ENCODE measurements around the gene ANKS3. TPM values are rescaled to one million over a fixed set of nuclear protein-coding genes. Genes with fewer than 3 reads are reported as not detected.

Gene ANKS3
- total RNA-seq, 1 experiment from 2014 or later = 25.5 TPM

GRCh38 chr16:4686497-4687210, 47.4 kb downstream of the ANKS3 start:
- peaks cover 0 to 7% of the 10 kb centered on the region in 2 experiments; a peak in 1 of 4 replicates for H3K36me3 ChIP-seq (ENCODE audit: control insufficient read depth in 1 of 2, insufficient read depth in 2 of 2, low read length in 2 of 2)
- H3K4me1 ChIP-seq (ENCODE audit: control insufficient read depth in 1 of 2, insufficient read depth in 2 of 2, low read length in 2 of 2) = no peaks in the 10 kb centered on the region
- ATAC-seq (no peak), DNase-seq (ENCODE audit: low read depth, low spot score) (no peak)
- TF ChIP-seq YY1 (IDR thresholded peaks at IDR 0.05; ENCODE audit: extremely low read depth, insufficient replicate concordance, low read depth, low read length) = no peak
- no peak for TF ChIP-seq ELF1 (IDR thresholded peaks at IDR 0.05; ENCODE audit: borderline replicate concordance, low read depth)
- no peak for TF ChIP-seq MAX (IDR thresholded peaks at IDR 0.05)
- no peak for TF ChIP-seq ZFX (IDR thresholded peaks at IDR 0.05)
- no peak for TF ChIP-seq SRF (IDR thresholded peaks at IDR 0.05; ENCODE audit: low read depth)
- no peak for TF ChIP-seq EZH2phosphoT487 (IDR thresholded peaks at IDR 0.05; ENCODE audit: borderline replicate concordance)
- TF ChIP-seq JUND (IDR thresholded peaks at IDR 0.05) = no peak
- TF ChIP-seq POLR2A (IDR thresholded peaks at IDR 0.05; ENCODE audit: borderline replicate concordance, extremely low read depth, insufficient read depth, insufficient read length) = no peak
- no peak for TF ChIP-seq EGR1 (IDR thresholded peaks at IDR 0.05; ENCODE audit: low read depth)
- TF ChIP-seq ZBTB33 (IDR thresholded peaks at IDR 0.05; ENCODE audit: extremely low read depth, insufficient replicate concordance, low read length) = no peak
- TF ChIP-seq SIN3A (IDR thresholded peaks at IDR 0.05; ENCODE audit: low read depth) = no peak
- no peaks in the 10 kb centered on the region for H3K27me3 ChIP-seq (ENCODE audit: insufficient read depth, low read length)
- no peak overlapping the region for H2AFZ ChIP-seq (ENCODE audit: low read depth, low read length, poor library complexity, severe bottlenecking)
- H3K9ac ChIP-seq (ENCODE audit: low read length) = no peak overlapping the region
- CTCF ChIA-PET = no interaction called here
- H3K79me2 ChIP-seq (ENCODE audit: insufficient read depth, low read length) = no peaks in the 10 kb centered on the region
- BruUV-seq (replicated peaks) = no TSS peak
- RAD21 ChIA-PET (ENCODE audit: low non-redundant PET in 1 of 2, low total read pairs in 2 of 2, uncharacterized antibody in 2 of 2, unreplicated experiment in 2 of 2) = no interaction called here
- H4K20me1 ChIP-seq (ENCODE audit: insufficient read depth) = no peaks in the 10 kb centered on the region
- no peak overlapping the region for H3K4me3 ChIP-seq (replicated peaks in 1 of 2; ENCODE audit: low read depth in 1 of 2, low read length in 2 of 2)
- H3K27ac ChIP-seq (ENCODE audit: low read depth, low read length) = no peak overlapping the region
- POLR2A ChIA-PET = no interaction called here
- no peaks in the 10 kb centered on the region for H3K9me3 ChIP-seq (ENCODE audit: control insufficient read depth in 1 of 2, insufficient read depth in 1 of 2, low read depth in 1 of 2, low read length in 2 of 2)
- no peak overlapping the region for H3K4me2 ChIP-seq (ENCODE audit: low read length)
- no peaks in the 10 kb centered on the region for H3K9me2 ChIP-seq (ENCODE audit: insufficient read depth)
- intact Hi-C loops (cut with micrococcal nuclease) = no loop called here
